ENCODE measurements around the gene WRAP73. TPM values are rescaled to one million over a fixed set of nuclear protein-coding genes. Genes with fewer than 3 reads are reported as not detected.

The WRAP73 gene
- total RNA-seq, 1 donor from 2014 or later: 23.3 TPM

DNA sequence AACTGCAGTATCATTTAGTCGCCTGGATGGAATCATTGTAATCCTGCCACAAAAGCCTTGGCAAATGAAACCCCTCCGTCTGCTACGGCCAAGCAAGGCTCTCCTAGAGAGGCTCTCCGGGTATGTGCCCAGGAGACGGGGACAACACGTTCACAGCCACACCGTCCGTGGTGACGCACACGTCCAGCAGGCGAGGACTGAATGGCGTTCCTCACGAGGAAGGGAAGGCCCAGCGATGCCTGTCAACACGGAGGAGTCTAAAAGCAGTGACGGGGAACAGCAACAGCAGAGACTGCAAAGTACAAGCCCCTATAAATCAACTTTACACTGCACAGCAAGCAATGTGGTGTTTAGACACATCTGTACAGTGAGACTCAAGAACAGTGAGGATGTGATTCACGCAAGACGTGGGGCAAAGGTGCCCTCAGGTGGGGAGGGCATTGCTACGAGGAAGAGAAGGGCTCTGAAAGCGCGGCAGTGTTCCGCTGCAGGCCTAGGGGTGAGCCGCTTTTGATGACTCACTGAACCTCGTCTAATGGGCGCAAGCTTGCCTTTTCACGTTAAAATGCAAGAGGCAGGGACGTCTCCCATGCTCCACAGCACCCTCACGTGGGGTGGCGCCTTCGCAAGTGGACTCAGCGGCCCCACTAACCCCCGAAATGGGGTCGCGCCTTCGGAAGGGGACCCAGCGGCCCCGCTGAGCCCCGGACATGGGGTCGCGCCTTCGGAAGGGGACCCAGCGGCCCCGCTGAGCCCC, 6.8 kb downstream of the WRAP73 start:
- intact Hi-C loops (cut with DNase I): no loop called here
- no peaks in the 10 kb centered on the region for H3K27me3 ChIP-seq
- no peaks in the 10 kb centered on the region for H3K9me3 ChIP-seq
- H3K36me3 ChIP-seq: peaks cover 0 to 10% of the 10 kb centered on the region in 2 donors
- H3K27ac ChIP-seq: no peak overlapping the region
- no peak overlapping the region for H3K4me3 ChIP-seq
- TF ChIP-seq POLR2A (IDR thresholded peaks at IDR 0.05) (no peak), POLR2AphosphoS5 (IDR thresholded peaks at IDR 0.05; ENCODE audit: insufficient read depth in 1 of 2, low read depth in 1 of 2) (no peak), CTCF (IDR thresholded peaks at IDR 0.05) (no peak)
- no peak for DNase-seq (ENCODE audit: extremely low spot score in 2 of 2)
- H3K4me1 ChIP-seq: no peaks in the 10 kb centered on the region

- intact Hi-C loops (cut with DNase I): no loop called here
- no peaks in the 10 kb centered on the region for H3K27me3 ChIP-seq
- TF ChIP-seq CTCF (IDR thresholded peaks at IDR 0.05) (no peak), POLR2A (IDR thresholded peaks at IDR 0.05) (no peak), POLR2AphosphoS5 (IDR thresholded peaks at IDR 0.05; ENCODE audit: insufficient read depth in 1 of 2, low read depth in 1 of 2) (no peak)
- no peaks in the 10 kb centered on the region for H3K4me1 ChIP-seq
- no peak for DNase-seq (ENCODE audit: extremely low spot score in 2 of 2)
- H3K36me3 ChIP-seq: peaks cover 0 to 20% of the 10 kb centered on the region in 2 donors
- H3K9me3 ChIP-seq: no peaks in the 10 kb centered on the region
- H3K4me3 ChIP-seq: no peak overlapping the region
- H3K27ac ChIP-seq: no peak overlapping the region
Measured at GRCh38 chr1:3641816-3642215, 8.1 kb downstream of the WRAP73 start.

GRCh38 chr1:3641046-3641760, 8.7 kb downstream of the WRAP73 start:
- no peaks in the 10 kb centered on the region for H3K27me3 ChIP-seq
- TF ChIP-seq POLR2AphosphoS5 (IDR thresholded peaks at IDR 0.05; ENCODE audit: insufficient read depth in 1 of 2, low read depth in 1 of 2) (no peak), POLR2A (IDR thresholded peaks at IDR 0.05) (no peak), CTCF (IDR thresholded peaks at IDR 0.05) (no peak)
- H3K27ac ChIP-seq: no peak overlapping the region
- intact Hi-C loops (cut with DNase I): no loop called here
- H3K36me3 ChIP-seq: peaks cover 0 to 27% of the 10 kb centered on the region in 2 donors
- no peak overlapping the region for H3K4me3 ChIP-seq
- no peak for DNase-seq (ENCODE audit: extremely low spot score in 2 of 2)
- no peaks in the 10 kb centered on the region for H3K9me3 ChIP-seq
- no peaks in the 10 kb centered on the region for H3K4me1 ChIP-seq

DNA sequence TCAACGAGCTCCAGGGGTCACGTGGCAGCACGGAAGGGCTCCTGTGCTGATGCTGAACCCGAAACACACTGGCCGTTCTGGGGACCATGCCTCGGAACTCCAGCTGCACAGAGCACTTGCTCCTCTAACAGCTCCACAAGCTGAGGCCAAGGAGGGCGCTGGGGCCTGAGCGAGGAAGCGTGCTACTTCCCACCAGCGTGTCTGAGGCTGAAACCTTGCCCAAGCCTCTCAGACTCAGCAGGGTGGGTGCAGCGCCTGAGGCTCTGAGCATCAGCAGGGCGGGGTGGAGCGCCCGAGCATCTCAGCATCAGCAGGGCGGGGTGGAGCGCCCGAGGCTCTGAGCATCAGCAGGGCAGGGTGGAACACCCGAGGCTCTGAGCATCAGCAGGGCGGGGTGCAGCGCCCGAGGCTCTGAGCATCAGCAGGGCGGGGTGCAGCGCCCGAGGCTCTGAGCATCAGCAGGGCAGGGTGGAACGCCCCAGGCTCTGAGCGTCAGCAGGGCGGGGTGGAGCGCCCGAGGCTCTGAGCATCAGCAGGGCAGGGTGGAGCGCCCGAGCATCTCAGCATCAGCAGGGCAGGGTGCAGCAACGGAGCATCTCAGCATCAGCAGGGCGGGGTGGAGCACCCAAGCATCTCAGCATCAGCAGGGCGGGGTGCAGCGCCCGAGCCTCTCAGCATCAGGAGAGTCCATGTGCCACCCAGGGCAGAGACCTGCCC, 9.6 kb downstream of the WRAP73 start:
- Histone ChIP-seq H3K36me3 (peaks cover 0 to 33% of the 10 kb centered on the region in 2 donors), H3K4me3 (no peak overlapping the region), H3K9me3 (no peaks in the 10 kb centered on the region), H3K4me1 (no peaks in the 10 kb centered on the region), H3K27ac (no peak overlapping the region), H3K27me3 (no peaks in the 10 kb centered on the region)
- intact Hi-C loops (cut with DNase I): no loop called here
- TF ChIP-seq POLR2AphosphoS5 (IDR thresholded peaks at IDR 0.05; ENCODE audit: insufficient read depth in 1 of 2, low read depth in 1 of 2): no peak
- TF ChIP-seq CTCF (IDR thresholded peaks at IDR 0.05): no peak
- no peak for DNase-seq (ENCODE audit: extremely low spot score in 2 of 2)
